ENCODE data around the gene FXR2. TPM values are rescaled to one million over a fixed set of nuclear protein-coding genes. Genes with fewer than 3 reads are reported as not detected.

The FXR2 gene
- polyA plus RNA-seq, 1 donor from 2014 or later = 20.0 TPM

DNA sequence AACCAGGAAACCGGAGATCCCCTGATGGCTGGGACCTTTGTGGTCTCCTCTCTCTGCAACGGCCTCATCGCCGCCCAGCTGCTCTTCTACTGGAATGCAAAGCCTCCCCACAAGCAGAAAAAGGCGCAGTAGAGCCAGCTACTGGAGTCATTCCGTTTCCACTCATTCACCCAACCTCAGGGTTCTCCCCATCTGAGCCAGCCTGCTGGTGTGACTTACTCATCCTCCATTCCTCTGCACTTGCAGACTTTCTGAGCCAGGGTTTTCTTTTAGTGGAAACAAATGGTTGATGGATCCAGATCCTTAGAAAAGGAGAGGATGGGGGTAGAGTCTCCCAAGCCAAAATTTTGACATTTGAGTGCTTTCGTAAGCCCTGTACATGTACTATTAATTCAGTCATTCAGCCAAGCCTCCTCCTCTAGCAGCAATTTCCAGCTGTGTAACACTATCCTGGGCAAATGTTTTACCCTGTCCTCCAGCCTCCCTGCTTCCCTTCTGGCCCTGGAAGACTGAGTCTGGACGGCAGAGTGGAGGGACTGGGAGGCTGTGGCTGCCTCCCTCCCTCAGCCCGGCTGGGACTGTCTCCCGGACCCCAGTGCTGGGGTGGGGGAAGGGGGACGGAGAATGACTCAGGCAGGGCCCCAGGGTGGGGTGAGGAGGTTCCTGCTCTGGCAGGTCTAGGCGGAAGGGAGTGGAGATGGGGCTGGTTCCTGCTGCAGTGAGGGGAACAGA lies 27.1 kb downstream of the FXR2 start:
- Mint-ChIP-seq H3K4me1 (peaks cover 6 to 14% (median 8%) of the 10 kb centered on the region in 3 donors), H3K9me3 (no peaks in the 10 kb centered on the region), H3K27me3 (no peaks in the 10 kb centered on the region), H3K27ac (peak overlapping the region in 2 of 3 donors; percentile 19 to 56), H3K4me3 (peak overlapping the region; percentile 6 to 61 (median 43)), H3K36me3 (peaks cover 3% of the 10 kb centered on the region)

DNA sequence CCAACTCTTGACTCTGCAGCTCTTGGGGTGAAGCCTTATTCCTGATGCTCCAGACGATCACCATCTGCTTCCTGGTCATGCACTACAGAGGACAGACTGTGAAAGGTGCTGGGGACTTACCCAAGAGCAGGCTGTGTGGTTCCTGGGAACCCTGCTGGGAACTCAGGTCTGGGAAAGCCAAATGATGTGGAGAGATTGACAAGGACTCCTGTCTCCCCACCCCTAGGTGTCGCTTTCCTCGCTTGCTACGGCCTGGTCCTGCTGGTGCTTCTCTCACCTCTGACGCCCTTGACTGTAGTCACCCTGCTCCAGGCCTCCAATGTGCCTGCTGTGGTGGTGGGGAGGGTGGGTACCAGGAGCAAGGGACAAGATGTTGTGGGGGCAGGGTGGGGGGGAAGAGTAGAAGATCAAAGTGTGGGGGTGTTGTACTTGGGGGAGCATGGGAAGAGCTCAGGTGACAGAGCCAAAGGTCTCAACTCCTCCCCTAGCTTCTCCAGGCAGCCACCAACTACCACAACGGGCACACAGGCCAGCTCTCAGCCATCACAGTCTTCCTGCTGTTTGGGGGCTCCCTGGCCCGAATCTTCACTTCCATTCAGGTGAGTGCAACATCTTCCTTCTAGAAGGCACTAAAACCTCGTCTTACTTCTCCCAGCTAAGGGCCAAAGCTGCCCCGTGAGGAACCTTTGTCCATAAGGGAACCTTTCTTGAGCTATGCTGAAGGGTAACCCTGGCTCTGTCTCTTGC lies 27.9 kb downstream of the FXR2 start:
- no peaks in the 10 kb centered on the region for H3K27me3 Mint-ChIP-seq
- H3K27ac Mint-ChIP-seq = peak overlapping the region in 1 of 3 donors; percentile 56
- peaks cover 8 to 18% (median 13%) of the 10 kb centered on the region in 3 donors for H3K4me1 Mint-ChIP-seq
- no peaks in the 10 kb centered on the region for H3K9me3 Mint-ChIP-seq
- peak overlapping the region in 2 of 4 donors; percentile 34 to 61 for H3K4me3 Mint-ChIP-seq
- H3K36me3 Mint-ChIP-seq = peaks cover 3% of the 10 kb centered on the region

DNA sequence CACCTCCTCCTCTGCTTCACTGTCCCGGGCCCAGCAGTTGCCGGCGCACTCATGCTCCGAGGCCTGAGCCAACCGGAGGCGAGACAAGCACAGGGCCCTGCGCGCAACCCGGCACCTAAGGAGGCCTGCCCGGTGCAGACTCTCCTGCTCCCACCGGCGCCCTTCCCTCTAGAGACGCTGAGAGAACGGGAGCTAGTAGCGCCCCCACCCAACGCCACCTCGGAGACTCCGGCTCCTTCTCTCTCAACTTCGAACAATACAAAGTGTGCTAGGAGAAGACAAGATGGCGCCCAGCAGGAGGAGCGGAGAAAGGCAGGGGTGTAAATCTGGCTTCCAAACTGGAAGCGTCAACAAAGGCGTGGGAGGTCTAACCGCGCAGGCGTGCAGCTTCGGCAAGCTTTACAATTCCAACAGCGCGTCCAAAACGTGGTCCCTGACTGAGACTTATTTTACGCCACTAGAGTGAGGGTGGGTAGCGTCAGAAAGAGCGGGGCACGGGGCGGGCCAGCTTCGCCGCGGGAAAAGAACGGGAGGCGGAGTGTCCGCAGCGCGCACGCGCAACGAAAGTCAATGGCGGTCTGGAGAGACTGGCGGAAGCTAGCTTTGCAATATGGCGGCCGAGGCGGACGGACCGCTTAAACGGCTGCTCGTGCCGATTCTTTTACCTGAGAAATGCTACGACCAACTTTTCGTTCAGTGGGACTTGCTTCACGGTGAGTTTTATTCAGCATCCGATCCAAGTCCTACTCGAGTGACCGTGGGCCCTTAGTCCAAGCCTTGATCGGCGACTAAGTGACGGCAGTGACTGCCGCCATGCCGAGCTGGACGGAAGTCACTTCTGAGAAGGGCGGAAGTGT lies 31.2 kb downstream of the FXR2 start, which contains the start of gene MPDU1:
Gene MPDU1, plus strand, starts transcription at position 600 of the 857 bp plus-strand sequence. Its CDS starts 11 bp downstream, at position 611.
- Mint-ChIP-seq H3K4me1 (peaks cover 16 to 38% (median 34%) of the 10 kb centered on the region in 3 donors), H3K27ac (peak within 1 kb of the TSS; percentile 97 to 100 (median 99))

DNA sequence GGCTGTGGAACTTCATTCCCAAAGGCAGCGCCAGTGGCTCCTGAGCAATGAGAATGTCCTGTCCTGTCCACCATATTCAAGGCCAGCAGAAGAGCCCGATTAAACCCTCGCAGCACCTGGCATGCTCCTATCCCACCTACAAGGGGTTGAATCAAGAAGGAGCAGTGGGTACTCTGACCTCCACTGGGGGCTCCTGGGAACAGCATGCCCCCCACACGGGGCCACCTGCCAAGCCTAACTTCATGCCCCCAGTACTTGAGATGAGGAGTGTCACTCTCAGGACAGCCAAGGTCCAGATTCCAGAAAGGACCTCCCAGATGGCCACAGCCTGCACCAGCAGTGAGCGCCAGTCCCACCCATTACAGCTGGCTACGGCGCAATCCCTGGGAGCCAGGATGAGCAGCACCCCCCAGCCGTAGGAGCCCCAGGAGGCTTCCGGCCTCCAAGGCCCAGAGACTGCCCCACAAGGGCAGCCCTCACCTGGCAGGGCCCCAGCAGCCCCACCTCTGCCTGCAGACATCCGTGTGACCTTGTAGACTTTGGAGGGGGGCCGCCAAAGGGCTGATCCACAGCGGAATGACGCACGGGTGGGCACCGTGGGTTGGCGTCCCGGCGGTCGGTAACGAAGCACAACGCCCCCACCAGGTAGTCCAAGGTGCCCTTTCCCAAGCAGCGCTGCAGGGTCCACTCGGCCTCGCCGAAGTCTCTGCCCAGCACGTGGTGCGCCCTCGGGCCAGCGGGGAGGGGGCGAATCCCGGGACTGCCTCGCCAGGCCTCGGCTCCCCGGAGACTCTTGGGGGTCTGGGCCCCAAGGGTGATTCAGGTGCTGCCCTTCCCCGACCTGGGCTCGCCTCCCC lies 32.1 kb downstream of the FXR2 start:
- Mint-ChIP-seq H3K4me3 (peak overlapping the region; percentile 89 to 100 (median 98)), H3K4me1 (peaks cover 21 to 44% (median 38%) of the 10 kb centered on the region in 3 donors)

More for the DNA sequence above, 31.2 kb downstream of the FXR2 start, which contains the start of gene MPDU1:
- Mint-ChIP-seq H3K36me3 (peaks cover 3% of the 10 kb centered on the region), H3K4me3 (peak within 1 kb of the TSS; percentile 97 to 100 (median 100)), H3K27me3 (no peaks in the 10 kb centered on the region), H3K9me3 (no peaks in the 10 kb centered on the region)

DNA sequence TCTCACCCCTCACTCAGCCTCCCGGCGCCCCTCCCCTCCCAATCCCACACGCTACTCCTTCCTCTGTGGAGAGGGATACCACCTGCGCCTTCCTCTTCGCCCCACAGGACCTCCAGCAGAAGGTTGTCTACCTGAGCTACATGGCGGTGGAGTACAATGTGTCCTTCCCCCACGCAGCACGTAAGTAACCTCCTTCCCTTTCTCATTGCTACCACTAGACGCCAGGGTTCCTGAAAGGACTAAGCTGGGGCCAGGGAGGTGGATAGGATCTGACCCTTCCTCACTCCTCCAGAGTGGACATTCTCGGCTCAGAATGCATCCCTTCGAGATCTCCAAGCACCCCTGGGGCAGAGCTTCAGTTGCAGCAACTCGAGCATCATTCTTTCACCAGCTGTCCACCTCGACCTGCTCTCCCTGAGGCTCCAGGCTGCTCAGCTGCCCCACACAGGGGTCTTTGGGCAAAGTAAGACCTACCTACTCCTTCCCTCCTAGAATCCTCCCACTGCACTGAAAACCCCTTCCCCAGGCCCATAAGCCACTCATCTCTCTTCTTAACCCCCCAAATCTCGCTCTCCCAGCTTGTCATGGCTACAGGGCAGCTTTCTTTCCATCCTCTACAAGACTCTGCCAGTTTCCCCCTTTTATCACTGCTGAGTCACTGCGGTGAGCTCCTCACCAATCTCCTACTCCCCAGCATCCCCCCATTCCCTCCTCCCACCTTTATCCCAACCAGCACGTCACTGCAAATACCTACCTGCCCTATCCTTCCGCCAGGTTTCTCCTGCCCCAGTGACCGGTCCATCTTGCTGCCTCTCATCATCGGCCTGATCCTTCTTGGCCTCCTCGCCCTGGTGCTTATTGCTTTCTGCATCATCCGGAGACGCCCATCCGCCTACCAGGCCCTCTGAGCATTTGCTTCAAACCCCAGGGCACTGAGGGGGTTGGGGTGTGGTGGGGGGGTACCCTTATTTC lies 33.8 kb downstream of the FXR2 start:
- Mint-ChIP-seq H3K27me3 (no peaks in the 10 kb centered on the region), H3K36me3 (peaks cover 5% of the 10 kb centered on the region), H3K4me1 (peaks cover 27 to 51% (median 44%) of the 10 kb centered on the region in 3 donors), H3K27ac (peak overlapping the region; percentile 46 to 96 (median 70)), H3K9me3 (no peaks in the 10 kb centered on the region), H3K4me3 (peak overlapping the region in 3 of 4 donors; percentile 12 to 93 (median 90))

More for the DNA sequence above, 32.1 kb downstream of the FXR2 start:
- Mint-ChIP-seq H3K36me3 (peaks cover 5% of the 10 kb centered on the region), H3K27me3 (no peaks in the 10 kb centered on the region), H3K27ac (peak overlapping the region; percentile 92 to 99 (median 93)), H3K9me3 (no peaks in the 10 kb centered on the region)

- H3K36me3 Mint-ChIP-seq = peaks cover 5% of the 10 kb centered on the region
- H3K9me3 Mint-ChIP-seq = no peaks in the 10 kb centered on the region
- H3K4me3 Mint-ChIP-seq = peak overlapping the region; percentile 73 to 93 (median 90)
- peaks cover 27 to 48% (median 47%) of the 10 kb centered on the region in 3 donors for H3K4me1 Mint-ChIP-seq
- no peaks in the 10 kb centered on the region for H3K27me3 Mint-ChIP-seq
- peak overlapping the region; percentile 91 to 98 (median 96) for H3K27ac Mint-ChIP-seq
Measured at GRCh38 chr17:7579834-7580603, 34.7 kb downstream of the FXR2 start.

DNA sequence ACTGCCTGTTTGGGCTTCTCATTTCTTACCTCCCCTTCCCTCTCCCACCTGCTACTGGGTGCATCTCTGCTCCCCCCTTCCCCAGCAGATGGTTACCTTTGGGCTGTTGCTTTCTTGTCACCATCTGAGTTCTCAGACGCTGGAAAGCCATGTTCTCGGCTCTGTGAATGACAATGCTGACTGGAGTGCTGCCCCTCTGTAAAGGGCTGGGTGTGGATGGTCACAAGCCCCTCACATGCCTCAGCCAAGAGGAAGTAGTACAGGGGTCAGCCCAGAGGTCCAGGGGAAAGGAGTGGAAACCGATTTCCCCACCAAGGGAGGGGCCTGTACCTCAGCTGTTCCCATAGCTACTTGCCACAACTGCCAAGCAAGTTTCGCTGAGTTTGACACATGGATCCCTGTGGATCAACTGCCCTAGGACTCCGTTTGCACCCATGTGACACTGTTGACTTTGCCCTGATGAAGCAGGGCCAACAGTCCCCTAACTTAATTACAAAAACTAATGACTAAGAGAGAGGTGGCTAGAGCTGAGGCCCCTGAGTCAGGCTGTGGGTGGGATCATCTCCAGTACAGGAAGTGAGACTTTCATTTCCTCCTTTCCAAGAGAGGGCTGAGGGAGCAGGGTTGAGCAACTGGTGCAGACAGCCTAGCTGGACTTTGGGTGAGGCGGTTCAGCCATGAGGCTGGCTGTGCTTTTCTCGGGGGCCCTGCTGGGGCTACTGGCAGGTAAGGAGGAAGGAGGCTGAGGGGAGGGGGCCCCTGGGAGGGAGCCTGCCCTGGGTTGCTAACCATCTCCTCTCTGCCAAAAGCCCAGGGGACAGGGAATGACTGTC lies 35.5 kb downstream of the FXR2 start, which contains the start of gene CD68:
Gene CD68, plus strand, starts transcription at position 638 of the 833 bp plus-strand sequence. Its CDS starts 40 bp downstream, at position 678.
- Mint-ChIP-seq H3K4me1 (peaks cover 33 to 51% (median 48%) of the 10 kb centered on the region in 3 donors), H3K9me3 (no peaks in the 10 kb centered on the region), H3K27me3 (no peaks in the 10 kb centered on the region), H3K27ac (peak within 1 kb of the TSS; percentile 91 to 98 (median 96)), H3K36me3 (peaks cover 3% of the 10 kb centered on the region), H3K4me3 (peak within 1 kb of the TSS; percentile 73 to 93 (median 90))

- H3K9me3 Mint-ChIP-seq = no peaks in the 10 kb centered on the region
- peak overlapping the region in 3 of 4 donors; percentile 48 to 93 (median 51) for H3K4me3 Mint-ChIP-seq
- peaks cover 7% of the 10 kb centered on the region for H3K36me3 Mint-ChIP-seq
- peaks cover 27 to 54% (median 49%) of the 10 kb centered on the region in 3 donors for H3K4me1 Mint-ChIP-seq
- H3K27ac Mint-ChIP-seq = peak overlapping the region; percentile 67 to 96 (median 84)
- no peaks in the 10 kb centered on the region for H3K27me3 Mint-ChIP-seq
Measured at GRCh38 chr17:7577327-7578199, 37.1 kb downstream of the FXR2 start.

DNA sequence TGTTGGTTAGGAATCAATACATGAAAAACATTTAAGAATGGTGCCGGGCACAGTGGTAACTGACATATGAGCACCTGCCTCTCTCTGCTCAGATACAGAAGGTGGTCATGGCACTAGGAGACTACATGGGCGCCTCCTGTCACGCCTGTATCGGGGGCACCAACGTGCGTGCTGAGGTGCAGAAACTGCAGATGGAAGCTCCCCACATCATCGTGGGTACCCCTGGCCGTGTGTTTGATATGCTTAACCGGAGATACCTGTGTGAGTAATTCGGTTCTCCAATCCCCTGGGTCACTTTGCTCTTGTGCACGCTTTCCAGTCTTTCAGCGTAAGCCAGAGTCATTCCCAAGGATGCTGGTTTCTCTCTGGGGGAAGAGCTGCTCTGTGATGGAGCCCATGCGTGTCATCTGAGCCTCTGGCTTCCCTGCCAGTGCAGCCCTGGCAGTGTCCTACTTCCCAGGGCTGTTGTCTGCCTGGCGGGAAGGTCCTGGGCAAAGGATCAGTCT lies 38.2 kb downstream of the FXR2 start:
- Mint-ChIP-seq H3K36me3 (peaks cover 7% of the 10 kb centered on the region), H3K27me3 (no peaks in the 10 kb centered on the region), H3K27ac (peak overlapping the region; percentile 78 to 96 (median 87)), H3K4me3 (peak overlapping the region in 3 of 4 donors; percentile 32 to 93 (median 52)), H3K4me1 (peaks cover 34 to 52% (median 50%) of the 10 kb centered on the region in 3 donors), H3K9me3 (no peaks in the 10 kb centered on the region)

DNA sequence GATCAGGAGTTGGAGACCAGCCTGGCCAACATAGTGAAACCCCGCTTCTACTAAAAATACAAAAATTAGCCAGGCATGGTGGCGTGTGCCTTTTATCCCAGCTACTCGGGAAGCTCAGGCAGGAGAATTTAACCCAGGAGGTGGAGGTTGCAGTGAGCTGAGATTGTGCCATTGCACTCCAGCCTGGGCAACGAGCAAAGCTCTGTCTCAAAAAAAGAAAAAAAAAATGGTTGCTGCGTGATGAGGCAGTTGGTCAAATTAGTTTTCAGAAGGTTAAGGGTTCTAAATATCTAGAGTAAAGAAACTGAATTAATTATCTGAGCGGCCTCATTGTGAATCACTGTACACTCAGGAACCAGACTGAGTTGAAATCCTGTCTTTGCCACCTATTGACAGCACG lies 38.7 kb downstream of the FXR2 start:
- H3K27me3 Mint-ChIP-seq = no peaks in the 10 kb centered on the region
- H3K9me3 Mint-ChIP-seq = no peaks in the 10 kb centered on the region
- H3K4me3 Mint-ChIP-seq = peak overlapping the region in 2 of 4 donors; percentile 52 to 93
- peaks cover 34 to 50% (median 47%) of the 10 kb centered on the region in 3 donors for H3K4me1 Mint-ChIP-seq
- peaks cover 7% of the 10 kb centered on the region for H3K36me3 Mint-ChIP-seq
- peak overlapping the region; percentile 63 to 96 (median 87) for H3K27ac Mint-ChIP-seq
